Lung (tissue), 12 donors: ENCODE results near the gene ARMC2. TPM values are rescaled to one million over a fixed set of nuclear protein-coding genes. Genes with fewer than 3 reads are reported as not detected.

Experiments
- ATAC-seq: fragments of 200-7000 bp; cut with Tn5 transposase; one replicate; pipeline ENCODE4 v1.9.1; 2020; ENCODE audit warnings: moderate number of reproducible peaks; ENCODE audit not compliant: insufficient read depth, low FRiP score
- DNase-seq, 3 donors: peaks; one replicate each; pipeline ENCODE4 v3.0.0-alpha.2; 2013 to 2017
- H3K27ac ChIP-seq, 2 donors: one replicate each; pipeline ENCODE4 v1.5.1; 2013; ENCODE audit warnings: mild to moderate bottlenecking in 2 of 2, moderate library complexity in 2 of 2, control low read depth in 1 of 2, inconsistent platforms in 1 of 2, low read depth in 1 of 2, low read length in 1 of 2
- H3K27me3 ChIP-seq, 3 donors: one replicate each; pipeline ENCODE4 v1.5.1; 2013; ENCODE audit warnings: low read length in 2 of 3; ENCODE audit not compliant: control insufficient read depth in 3 of 3, insufficient read depth in 3 of 3
- H3K36me3 ChIP-seq, 4 donors: one replicate each; pipeline ENCODE4 v1.5.1; 2013; ENCODE audit warnings: low read length in 4 of 4, mild to moderate bottlenecking in 1 of 4, moderate library complexity in 1 of 4; ENCODE audit not compliant: control insufficient read depth in 4 of 4, insufficient read depth in 4 of 4
- H3K4me1 ChIP-seq, 5 donors: one replicate each; pipeline ENCODE4 v1.5.1; 2013; ENCODE audit warnings: low read length in 5 of 5, mild to moderate bottlenecking in 2 of 5, moderate library complexity in 1 of 5; ENCODE audit not compliant: control insufficient read depth in 5 of 5, insufficient read depth in 5 of 5
- H3K4me3 ChIP-seq: one replicate; pipeline ENCODE4 v1.5.1; 2013; ENCODE audit warnings: mild to moderate bottlenecking, control low read depth, moderate library complexity
- H3K9ac ChIP-seq, 2 donors: one replicate each; pipeline ENCODE4 v1.5.1; 2013; ENCODE audit warnings: low read length in 2 of 2, control low read depth in 1 of 2; ENCODE audit not compliant: insufficient read depth in 1 of 2
- H3K9me3 ChIP-seq, 4 donors: one replicate each; pipeline ENCODE4 v1.5.1; 2013; ENCODE audit warnings: low read length in 3 of 4, mild to moderate bottlenecking in 1 of 4, moderate library complexity in 1 of 4; ENCODE audit not compliant: control insufficient read depth in 4 of 4, insufficient read depth in 3 of 4
- WGBS, 2 donors: extraction: QIAGEN DNeasy Blood & Tissue Kit; methylation state at CpG; one replicate each; pipeline ENCODE4 v1.1.7; 2013; 5-methylcytosine and 5-hydroxymethylcytosine counted together
- polyA plus RNA-seq, 2 donors: library from polyadenylated mRNA; stranded (reverse); fragments of 200-250 nt; gene quantifications; one replicate each; pipeline ENCODE4 v1.2.1, GENCODE V29; 2013
- total RNA-seq, 2 donors: library from RNA; depleted of rRNA in 1 of 2; stranded (reverse); fragments of >200 nt in 1 of 2; gene quantifications; one replicate each; pipeline ENCODE4 v1.2.1, GENCODE V29; 2014 to 2021
- TF ChIP-seq, protein P1 (sequence below): IDR thresholded peaks from 2 replicates; pipeline ENCODE4 v1.5.1; 2012; ENCODE audit warnings: mild to moderate bottlenecking; ENCODE audit errors: control extremely low read depth, extremely low read depth
- donor health status: control.
- donor health status: control.
- donor health status: Bipolar disorder and iron deficiency.
- donor health status: healthy.
- donor health status: DM: yes; HTN: yes; CAD: no.

The ARMC2 gene
- total and polyA plus RNA-seq, 4 donors, result 2.9 to 16.5 (median 7.4) TPM

DNA sequence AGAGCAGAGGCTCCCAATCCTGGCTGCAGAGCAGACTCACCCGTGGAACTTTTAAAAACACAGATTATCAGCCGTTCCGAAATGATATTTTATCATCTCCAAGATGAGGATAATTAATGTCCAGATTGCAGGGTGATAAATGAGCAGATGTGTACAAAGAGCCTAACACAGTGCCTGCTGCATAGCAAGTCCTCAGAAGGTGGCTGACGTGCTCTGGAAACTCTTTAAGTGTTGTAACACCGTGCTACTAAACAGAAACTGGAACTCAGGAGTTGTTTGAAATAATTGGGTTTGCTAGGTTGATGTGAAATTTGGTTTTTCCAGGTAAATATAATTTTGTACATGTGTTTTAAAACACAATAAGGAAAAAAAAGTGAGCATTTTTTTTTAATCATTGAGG lies 118.0 kb downstream of the ARMC2 start:
- WGBS, 2 donors, result 75 to 90% methylated on average over 5 of the region's 5 CpGs
- Histone ChIP-seq H3K4me3 (no peak overlapping the region), H3K27ac (no peak overlapping the region), H3K36me3 (peaks cover 0 to 3% (median 0%) of the 10 kb centered on the region in 4 donors), H3K4me1 (peaks cover 4 to 6% (median 5%) of the 10 kb centered on the region in 5 donors), H3K9ac (no peak overlapping the region), H3K9me3 (no peaks in the 10 kb centered on the region), H3K27me3 (no peaks in the 10 kb centered on the region)
- TF ChIP-seq, protein P1, sequence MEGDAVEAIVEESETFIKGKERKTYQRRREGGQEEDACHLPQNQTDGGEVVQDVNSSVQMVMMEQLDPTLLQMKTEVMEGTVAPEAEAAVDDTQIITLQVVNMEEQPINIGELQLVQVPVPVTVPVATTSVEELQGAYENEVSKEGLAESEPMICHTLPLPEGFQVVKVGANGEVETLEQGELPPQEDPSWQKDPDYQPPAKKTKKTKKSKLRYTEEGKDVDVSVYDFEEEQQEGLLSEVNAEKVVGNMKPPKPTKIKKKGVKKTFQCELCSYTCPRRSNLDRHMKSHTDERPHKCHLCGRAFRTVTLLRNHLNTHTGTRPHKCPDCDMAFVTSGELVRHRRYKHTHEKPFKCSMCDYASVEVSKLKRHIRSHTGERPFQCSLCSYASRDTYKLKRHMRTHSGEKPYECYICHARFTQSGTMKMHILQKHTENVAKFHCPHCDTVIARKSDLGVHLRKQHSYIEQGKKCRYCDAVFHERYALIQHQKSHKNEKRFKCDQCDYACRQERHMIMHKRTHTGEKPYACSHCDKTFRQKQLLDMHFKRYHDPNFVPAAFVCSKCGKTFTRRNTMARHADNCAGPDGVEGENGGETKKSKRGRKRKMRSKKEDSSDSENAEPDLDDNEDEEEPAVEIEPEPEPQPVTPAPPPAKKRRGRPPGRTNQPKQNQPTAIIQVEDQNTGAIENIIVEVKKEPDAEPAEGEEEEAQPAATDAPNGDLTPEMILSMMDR, result no peak
- no peak for ATAC-seq
- DNase-seq, result no peak

DNA sequence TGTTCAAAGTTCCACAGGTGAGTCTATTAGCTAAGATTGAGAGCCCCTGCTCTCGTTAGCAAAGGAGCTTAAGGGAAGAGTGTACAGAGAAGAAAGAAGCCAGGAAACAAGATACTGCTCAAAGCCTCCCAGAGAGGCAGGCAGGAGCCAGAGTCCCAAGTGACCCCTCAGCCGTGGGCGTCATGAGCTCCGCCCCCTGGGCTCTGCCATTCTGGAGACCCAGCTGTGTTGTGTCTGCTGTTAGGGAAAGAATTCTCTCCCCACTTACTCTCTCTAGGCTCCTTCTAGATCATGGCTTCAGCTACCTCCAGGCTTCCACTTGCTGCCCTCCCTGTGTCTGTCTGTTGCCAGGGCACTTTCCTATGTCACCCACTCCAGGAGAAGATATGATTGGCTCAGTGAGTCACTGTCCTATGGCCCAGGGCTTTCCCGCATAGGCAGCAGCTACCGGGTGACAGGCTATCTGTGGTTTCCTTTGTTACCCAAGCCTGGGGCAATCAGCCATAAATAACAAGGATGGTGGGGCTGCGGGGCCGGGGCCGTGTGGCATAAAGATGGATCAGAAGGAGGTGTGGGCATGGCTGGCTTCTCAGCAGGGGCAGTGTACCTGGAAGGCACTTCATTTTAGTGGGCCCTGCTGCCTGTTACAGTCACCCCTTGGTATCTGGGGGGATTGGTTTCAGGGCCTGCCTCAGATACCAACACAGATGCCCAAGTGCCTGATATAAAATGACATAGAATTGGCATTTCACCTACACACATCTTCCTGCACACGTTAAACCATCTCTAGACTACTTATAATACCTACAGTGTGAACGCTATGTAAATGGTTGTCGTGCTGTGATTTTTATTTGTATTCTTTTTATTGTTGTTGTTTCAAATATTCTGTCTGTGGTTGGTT lies 118.9 kb downstream of the ARMC2 start:
- Histone ChIP-seq H3K27ac (peak overlapping the region; percentile 5 to 76), H3K9ac (no peak overlapping the region), H3K9me3 (no peaks in the 10 kb centered on the region), H3K27me3 (no peaks in the 10 kb centered on the region), H3K36me3 (peaks cover 0 to 3% (median 0%) of the 10 kb centered on the region in 4 donors), H3K4me1 (peaks cover 4 to 6% (median 5%) of the 10 kb centered on the region in 5 donors), H3K4me3 (no peak overlapping the region)
- DNase-seq (peak; percentile 66 to 76 (median 74)), ATAC-seq (peak; percentile 71)
- TF ChIP-seq, protein P1, result no peak
- WGBS, 2 donors, result 45 to 65% methylated on average over 12 of the region's 12 CpGs

DNA sequence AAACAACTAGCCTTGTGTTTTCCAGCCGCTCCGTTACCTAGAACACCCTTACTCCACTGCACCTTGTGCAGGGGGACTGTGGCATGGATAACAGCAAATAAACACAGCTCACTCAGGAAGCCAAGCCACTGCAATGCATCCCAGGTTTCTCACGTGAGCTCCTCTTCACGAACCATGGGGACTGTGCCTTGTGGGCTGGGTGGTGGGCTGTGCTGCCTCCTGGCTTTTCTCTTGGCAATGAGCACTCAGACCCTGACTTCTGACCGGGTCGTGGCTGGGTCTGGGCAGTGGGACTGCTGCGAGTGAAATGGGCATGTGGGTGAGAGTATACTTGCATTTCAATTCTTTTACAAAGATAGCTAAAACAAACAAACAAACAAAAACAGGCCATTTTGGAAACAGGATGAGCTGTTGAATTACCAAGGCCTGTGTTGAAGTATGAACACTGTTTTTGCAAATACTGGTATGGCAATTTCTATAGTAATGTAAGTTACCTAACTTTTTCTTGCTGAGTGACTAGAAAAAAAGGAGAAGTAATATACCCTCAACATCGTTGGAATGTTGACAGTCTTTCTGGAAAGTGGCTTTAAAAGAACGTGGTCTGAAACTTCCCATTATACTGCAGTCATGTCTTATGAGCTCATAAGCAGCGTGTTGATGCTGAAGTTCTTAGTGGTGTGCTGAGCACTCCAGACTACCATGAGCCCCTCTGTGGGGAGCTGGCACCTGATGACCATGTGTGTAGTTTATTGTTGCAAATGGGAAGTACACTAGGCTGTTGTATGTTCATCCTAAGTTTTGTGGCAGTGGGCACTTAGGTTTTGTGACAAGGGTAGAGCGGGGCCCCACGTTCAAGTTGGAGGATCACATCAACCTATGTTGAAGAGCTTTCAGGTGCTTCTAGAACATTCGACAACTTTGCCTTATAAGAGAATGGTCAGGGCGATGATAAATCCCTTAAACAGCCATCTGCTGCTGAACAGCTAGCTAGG lies 120.4 kb downstream of the ARMC2 start:
- no peak for ATAC-seq
- H3K36me3 ChIP-seq, result peaks cover 0 to 3% (median 0%) of the 10 kb centered on the region in 4 donors
- WGBS, 2 donors, result 64 to 76% methylated on average over 14 of the region's 14 CpGs
- no peak for DNase-seq
- H3K9me3 ChIP-seq, result no peaks in the 10 kb centered on the region
- H3K4me3 ChIP-seq, result no peak overlapping the region
- TF ChIP-seq, protein P1, result no peak
- peaks cover 4 to 8% (median 5%) of the 10 kb centered on the region in 5 donors for H3K4me1 ChIP-seq
- H3K9ac ChIP-seq, result no peak overlapping the region
- H3K27me3 ChIP-seq, result no peaks in the 10 kb centered on the region
- peak overlapping the region; percentile 17 to 46 for H3K27ac ChIP-seq
